G401 (cell line): ENCODE data around the gene NPFFR1. TPM values are rescaled to one million over a fixed set of nuclear protein-coding genes. Genes with fewer than 3 reads are reported as not detected.

Experiments used
- DNase-seq: peaks from one replicate; pipeline ENCODE4 v3.0.0-alpha.2; 2015; ENCODE audit warnings: low spot score
- in situ Hi-C: cut with HindIII; loops from 2 replicates; pipeline ENCODE4 v1.10.0; 2016; ENCODE audit warnings: low sequenced_read_pairs, mixed read lengths
- total RNA-seq: library from RNA; depleted of rRNA; stranded (reverse); fragments of >200 nt; shearing (Covaris generic); gene quantifications from 2 replicates; pipeline ENCODE4 v1.2.3, GENCODE V29; 2014; rRNA removed

NPFFR1 gene
- not detected in 2 replicates for total RNA-seq

GRCh38 chr10:70283445-70284399 is at the start of gene NPFFR1:
TSS of gene NPFFR1 (minus strand) at chr10:70284004. CDS start at chr10:70283676, 328 bp downstream.
- DNase-seq: peak; percentile 56

GRCh38 chr10:70333268-70333667 is 49.5 kb upstream of the NPFFR1 start:
- DNase-seq: no peak
- in situ Hi-C loops: loop anchor here (25.0 kb wide), 1 partner anchor 96 kb away; the partner anchor contains the start of gene PPA1

More at GRCh38 chr10:70283445-70284399, at the start of gene NPFFR1:
- in situ Hi-C loops: no loop called here

- DNase-seq: peak; percentile 72
- in situ Hi-C loops: loop anchor here (25.0 kb wide), 1 partner anchor 94 kb away; the partner anchor contains the start of gene PPA1
Observed at GRCh38 chr10:70331486-70332268, 47.9 kb upstream of the NPFFR1 start.

- in situ Hi-C loops: loop anchor here (25.0 kb wide), 1 partner anchor 94 kb away; the partner anchor contains the start of gene PPA1
- no peak for DNase-seq
Observed at GRCh38 chr10:70331160-70331485, 47.3 kb upstream of the NPFFR1 start.

- no peak for DNase-seq
- in situ Hi-C loops: loop anchor here (25.0 kb wide), 1 partner anchor 93 kb away; the partner anchor contains the start of gene PPA1
Observed at GRCh38 chr10:70330671-70331070, 46.9 kb upstream of the NPFFR1 start.

- DNase-seq: peak; percentile 44
- in situ Hi-C loops: loop anchor here (25.0 kb wide), 1 partner anchor 92 kb away; the partner anchor contains the start of gene PPA1
Observed at GRCh38 chr10:70328967-70329366, 45.2 kb upstream of the NPFFR1 start.

GRCh38 chr10:70328018-70328417 is 44.2 kb upstream of the NPFFR1 start:
- no peak for DNase-seq
- in situ Hi-C loops: loop anchor here (25.0 kb wide), 1 partner anchor 91 kb away; the partner anchor contains the start of gene PPA1

- in situ Hi-C loops: loop anchor here (25.0 kb wide), 1 partner anchor 88 kb away; the partner anchor contains the start of gene PPA1
- DNase-seq: no peak
Observed at GRCh38 chr10:70324951-70325781, 41.4 kb upstream of the NPFFR1 start.

- in situ Hi-C loops: no loop called here
- no peak for DNase-seq
Observed at GRCh38 chr10:70324339-70324861, 40.6 kb upstream of the NPFFR1 start.

- DNase-seq: no peak
- in situ Hi-C loops: no loop called here
Observed at GRCh38 chr10:70323697-70324338, 40.0 kb upstream of the NPFFR1 start.

GRCh38 chr10:70323138-70323696 is 39.4 kb upstream of the NPFFR1 start:
- DNase-seq: no peak
- in situ Hi-C loops: no loop called here

- in situ Hi-C loops: no loop called here
Observed at GRCh38 chr10:70321897-70322890, 38.4 kb upstream of the NPFFR1 start.

GRCh38 chr10:70321233-70321632 is 37.4 kb upstream of the NPFFR1 start:
- in situ Hi-C loops: no loop called here
- no peak for DNase-seq

More at GRCh38 chr10:70321897-70322890, 38.4 kb upstream of the NPFFR1 start:
- DNase-seq: no peak

GRCh38 chr10:70320751-70321150 is 36.9 kb upstream of the NPFFR1 start:
- in situ Hi-C loops: no loop called here
- DNase-seq: no peak

- DNase-seq: no peak
- in situ Hi-C loops: no loop called here
Observed at GRCh38 chr10:70319824-70320223, 36.0 kb upstream of the NPFFR1 start.

GRCh38 chr10:70319183-70319582 is 35.4 kb upstream of the NPFFR1 start:
- no peak for DNase-seq
- in situ Hi-C loops: no loop called here

GRCh38 chr10:70317943-70318318 is 34.1 kb upstream of the NPFFR1 start:
- no peak for DNase-seq
- in situ Hi-C loops: no loop called here
